Heart left ventricle (tissue), 16 donors: Measurements from ENCODE around the gene ERC1. TPM values are rescaled to one million over a fixed set of nuclear protein-coding genes. Genes with fewer than 3 reads are reported as not detected.

Experiments
- ATAC-seq, 4 donors: fragments of 200-7000 bp; cut with Tn5 transposase; one replicate each; pipeline ENCODE4 v1.9.1; 2020 to 2022; ENCODE audit warnings: moderate library complexity in 4 of 4, mild to moderate bottlenecking in 3 of 4, moderate number of reproducible peaks in 1 of 4
- DNase-seq, 5 donors: peaks; one replicate each; pipeline ENCODE4 v3.0.0-alpha.2; 2020
- H3K27ac ChIP-seq, 12 donors: fragments of 200-600 bp; sonication (generic) in 4 of 12; one replicate each; pipeline versions ENCODE4 v1.5.0 to v1.8.0; 2016 to 2022; ENCODE audit warnings: mild to moderate bottlenecking in 2 of 12
- H3K27me3 ChIP-seq, 9 donors: fragments of 200-600 bp; sonication (generic) in 2 of 9; one replicate each; pipeline versions ENCODE4 v1.5.1 to v1.8.0; 2016 to 2022; ENCODE audit warnings: mild to moderate bottlenecking in 3 of 9
- H3K36me3 ChIP-seq, 9 donors: fragments of 200-600 bp; sonication (generic) in 2 of 9; one replicate each; pipeline versions ENCODE4 v1.5.0 to v1.8.0; 2018 to 2022; ENCODE audit warnings: mild to moderate bottlenecking in 2 of 9
- H3K4me1 ChIP-seq, 12 donors: fragments of 200-600 bp; sonication (generic) in 4 of 12; one replicate each; pipeline versions ENCODE4 v1.5.0 to v1.8.0; 2016 to 2022; ENCODE audit warnings: mild to moderate bottlenecking in 3 of 12
- H3K4me3 ChIP-seq, 12 donors: fragments of 200-600 bp; sonication (generic) in 4 of 12; one replicate each; pipeline versions ENCODE4 v1.5.0 to v1.8.0; 2017 to 2022; ENCODE audit warnings: mild to moderate bottlenecking in 9 of 12, moderate library complexity in 4 of 12
- H3K9me3 ChIP-seq, 12 donors: fragments of 200-600 bp; sonication (generic) in 4 of 12; one replicate each; pipeline versions ENCODE4 v1.5.0 to v1.8.0; 2016 to 2022; ENCODE audit warnings: mild to moderate bottlenecking in 1 of 12
- CTCF ChIP-seq, 12 donors: fragments of 200-600 bp; sonication (generic) in 4 of 12; IDR thresholded peaks; one replicate each; pipeline versions ENCODE4 v1.5.0 to v1.8.0; 2018 to 2022; ENCODE audit warnings: antibody characterized with exemption in 12 of 12, mild to moderate bottlenecking in 5 of 12
- POLR2A ChIP-seq, 2 donors: fragments of 450-650 bp; IDR thresholded peaks; one replicate each; pipeline ENCODE4 v1.6.1; 2017; ENCODE audit warnings: antibody characterized with exemption in 2 of 2, mild to moderate bottlenecking in 2 of 2, moderate library complexity in 2 of 2
- WGBS, 4 donors: extraction: QIAGEN DNeasy Blood & Tissue Kit in 2 of 4; methylation state at CpG; one replicate each; pipeline versions ENCODE4 v1.1.5 to v1.1.7; 2013 to 2018; 5-methylcytosine and 5-hydroxymethylcytosine counted together
- intact Hi-C, 10 donors: fragments of 100-400 bp; cut with DNase I; formaldehyde crosslinking; loops; one replicate each; pipeline versions ENCODE4 v1.11.1 to v1.14.2; 2022
- polyA plus RNA-seq, 2 donors: library from polyadenylated mRNA; stranded (reverse); fragments of 200-250 nt; gene quantifications; one replicate each; pipeline ENCODE4 v1.2.3, GENCODE V29; 2013
- total RNA-seq, 9 donors: library from RNA; depleted of rRNA in 2 of 9; stranded (reverse); fragments of >200 nt in 2 of 9; fragmentation: NEBNext Ultra II Directional in 3 of 9; extraction: Animal tissue kit (Norgen Biotek cat#: 25700) in 3 of 9; gene quantifications; one replicate each; pipeline versions ENCODE4 v1.1.0 to v1.2.4, GENCODE V29; 2016 to 2023
- donor health status: ischemic (EF 13 %, LVEDD 7.1; RV severe dilation, severe dysfunction).
- donor health status: healthy with polysubstance abuse.
- donor health status: DM: no; HTN: yes; CAD: no.
- donor health status: DM: no; HTN: no; CAD: no.
- donor health status: ischemic (EF 25% LVEDD 6.9; RV normal size, moderate dysfunction).
- donor health status: ischemic (EF 25% LVEDD 5.7; RV mildly dilated, moderate dysfunction).
- donor health status: healthy.
- donor health status: DM: yes; HTN: yes; CAD: no.
- donor health status: ischemic (EF 35%, LVEDD 5.7; RV mildly dilated, moderate dysfunction).
- donor health status: nonischemic (EF 11% LVEDD 7.7; RV severe dilation, severe dysfunction).
- donor health status: DM: yes; HTN: yes; CAD: no.
- donor health status: PGD.
- donor health status: ischemic (EF 29% LVEDD 5.4; RV normal size, mild dysfunction).
- donor health status: nonischemic (EF 23%, LVEDD 6.1; RV moderate dilation, normal function).

ERC1 gene
- total and polyA plus RNA-seq, 11 donors, result 13.5 to 84.0 (median 47.9) TPM

- Histone ChIP-seq H3K9me3 (no peaks in the 10 kb centered on the region), H3K27ac (no peak overlapping the region), H3K4me1 (peaks cover 0 to 19% (median 10%) of the 10 kb centered on the region in 12 donors), H3K36me3 (peaks cover 0 to 23% (median 5%) of the 10 kb centered on the region in 9 donors), H3K4me3 (no peak overlapping the region), H3K27me3 (no peaks in the 10 kb centered on the region)
- no peak for ATAC-seq
- no peak for DNase-seq
- intact Hi-C loops, result no loop called here
- TF ChIP-seq POLR2A (IDR thresholded peaks at IDR 0.05) (no peak), CTCF (IDR thresholded peaks at IDR 0.05) (no peak)
- 93 to 100% (median 93%) methylated on average over 3 of the region's 3 CpGs for WGBS, 4 donors
These were observed 296.5 kb downstream of the ERC1 start for GRCh38 chr12:1287446-1287975.

GRCh38 chr12:1288333-1288732 is 297.3 kb downstream of the ERC1 start:
- H3K27ac ChIP-seq, result no peak overlapping the region
- no peaks in the 10 kb centered on the region for H3K9me3 ChIP-seq
- DNase-seq, result no peak
- WGBS, 4 donors, result 87 to 93% (median 92%) methylated on average over 7 of the region's 7 CpGs
- peaks cover 0 to 19% (median 7%) of the 10 kb centered on the region in 12 donors for H3K4me1 ChIP-seq
- no peak for ATAC-seq
- TF ChIP-seq CTCF (IDR thresholded peaks at IDR 0.05), result no peak
- no peak for TF ChIP-seq POLR2A (IDR thresholded peaks at IDR 0.05)
- intact Hi-C loops, result no loop called here
- H3K36me3 ChIP-seq, result peaks cover 0 to 23% (median 5%) of the 10 kb centered on the region in 9 donors
- H3K4me3 ChIP-seq, result no peak overlapping the region
- H3K27me3 ChIP-seq, result no peaks in the 10 kb centered on the region

- 53 to 64% (median 56%) methylated on average over 7 of the region's 7 CpGs for WGBS, 4 donors
- H3K9me3 ChIP-seq, result no peaks in the 10 kb centered on the region
- TF ChIP-seq POLR2A (IDR thresholded peaks at IDR 0.05) (no peak), CTCF (IDR thresholded peaks at IDR 0.05) (no peak)
- H3K4me1 ChIP-seq, result peaks cover 0 to 19% (median 7%) of the 10 kb centered on the region in 12 donors
- H3K36me3 ChIP-seq, result peaks cover 0 to 30% (median 5%) of the 10 kb centered on the region in 9 donors
- intact Hi-C loops, result no loop called here
- peak overlapping the region in 4 of 12 donors; percentile 4 to 74 (median 32) for H3K27ac ChIP-seq
- H3K27me3 ChIP-seq, result no peaks in the 10 kb centered on the region
- H3K4me3 ChIP-seq, result no peak overlapping the region
- DNase-seq (no peak), ATAC-seq (peak in 3 of 4 donors; percentile 51 to 74 (median 64))
These were observed 298.5 kb downstream of the ERC1 start for GRCh38 chr12:1289371-1290155.

GRCh38 chr12:1290716-1291115 is 299.7 kb downstream of the ERC1 start:
- peaks cover 0 to 19% (median 7%) of the 10 kb centered on the region in 12 donors for H3K4me1 ChIP-seq
- no peaks in the 10 kb centered on the region for H3K9me3 ChIP-seq
- H3K4me3 ChIP-seq, result no peak overlapping the region
- TF ChIP-seq POLR2A (IDR thresholded peaks at IDR 0.05), result no peak
- TF ChIP-seq CTCF (IDR thresholded peaks at IDR 0.05), result no peak
- no peak for ATAC-seq
- WGBS, 4 donors, result 88 to 94% (median 90%) methylated on average over 3 of the region's 3 CpGs
- H3K27me3 ChIP-seq, result no peaks in the 10 kb centered on the region
- no peak for DNase-seq
- H3K36me3 ChIP-seq, result peaks cover 0 to 39% (median 9%) of the 10 kb centered on the region in 9 donors
- intact Hi-C loops, result no loop called here
- H3K27ac ChIP-seq, result peak overlapping the region in 2 of 12 donors; percentile 4 to 74
